Measurements from ENCODE around the gene CD2AP. TPM values are rescaled to one million over a fixed set of nuclear protein-coding genes. Genes with fewer than 3 reads are reported as not detected.

The CD2AP gene
- total and polyA plus RNA-seq, 2 donors (not counting 1 experiment from before 2014, with no cell fraction given), result 4.7 to 43.3 TPM

GRCh38 chr6:47670851-47671250 is 193.3 kb downstream of the CD2AP start:
- POLR2A ChIA-PET, result no interaction called here
- Mint-ChIP-seq H3K4me3 (no peak overlapping the region), H3K9me3 (ENCODE audit: insufficient read depth) (no peaks in the 10 kb centered on the region), H3K4me1 (no peaks in the 10 kb centered on the region), H3K27ac (no peak overlapping the region), H3K27me3 (peaks cover 23% of the 10 kb centered on the region)
- DNase-seq, result no peak
- Histone ChIP-seq H3K4me2 (replicated peaks; ENCODE audit: low read depth, low read length, poor library complexity, severe bottlenecking) (no peak overlapping the region), H3K27ac (ENCODE audit: low read length in 2 of 2) (no peak overlapping the region), H3K36me3 (replicated peaks in 1 of 2; ENCODE audit: control extremely low read depth in 1 of 2, control insufficient read depth in 1 of 2, extremely low read depth in 1 of 2, insufficient read depth in 2 of 2, low read length in 1 of 2) (no peaks in the 10 kb centered on the region), H3K27me3 (replicated peaks in 1 of 4; ENCODE audit: control extremely low read depth in 1 of 4, control insufficient read depth in 3 of 4, insufficient read depth in 4 of 4, low read length in 3 of 4) (peaks cover 0 to 13% (median 2%) of the 10 kb centered on the region in 4 experiments), H2AFZ (ENCODE audit: insufficient read depth, low read depth, low read length, poor library complexity, severe bottlenecking) (no peak overlapping the region), H4K20me1 (ENCODE audit: control insufficient read depth, insufficient read depth, low read length, poor library complexity, severe bottlenecking) (no peaks in the 10 kb centered on the region), H3K79me2 (ENCODE audit: control insufficient read depth, insufficient read depth, low read length) (no peaks in the 10 kb centered on the region), H3K9ac (ENCODE audit: low read length) (no peak overlapping the region), H3K4me1 (ENCODE audit: control insufficient read depth in 2 of 2, insufficient read depth in 2 of 2, low read length in 2 of 2) (no peaks in the 10 kb centered on the region), H3K9me3 (ENCODE audit: control extremely low read depth in 1 of 3, control insufficient read depth in 2 of 3, insufficient read depth in 1 of 3, low read length in 2 of 3) (no peaks in the 10 kb centered on the region), H3K4me3 (ENCODE audit: control extremely low read depth in 1 of 5, extremely low read depth in 1 of 5, insufficient read depth in 1 of 5, low read depth in 2 of 5, low read length in 4 of 5) (no peak overlapping the region)
- TF ChIP-seq EZH2 (IDR thresholded peaks at IDR 0.05; ENCODE audit: borderline replicate concordance, insufficient read depth, low read depth, low read length, poor library complexity, severe bottlenecking) (no peak), CTCF (IDR thresholded peaks at IDR 0.05) (no peak)
- intact Hi-C loops (cut with micrococcal nuclease), result no loop called here
- CTCF ChIA-PET, result no interaction called here
- no peak for ATAC-seq (ENCODE audit: low read depth)
- WGBS (ENCODE audit: insufficient coverage), result no CpG with 5 or more reads among the region's 3 CpGs

GRCh38 chr6:47671777-47672176 is 194.2 kb downstream of the CD2AP start:
- Mint-ChIP-seq H3K9me3 (ENCODE audit: insufficient read depth) (no peaks in the 10 kb centered on the region), H3K4me1 (no peaks in the 10 kb centered on the region), H3K27ac (no peak overlapping the region), H3K4me3 (no peak overlapping the region), H3K27me3 (peaks cover 18% of the 10 kb centered on the region)
- Histone ChIP-seq H3K36me3 (replicated peaks in 1 of 2; ENCODE audit: control extremely low read depth in 1 of 2, control insufficient read depth in 1 of 2, extremely low read depth in 1 of 2, insufficient read depth in 2 of 2, low read length in 1 of 2) (no peaks in the 10 kb centered on the region), H3K79me2 (ENCODE audit: control insufficient read depth, insufficient read depth, low read length) (no peaks in the 10 kb centered on the region), H3K9ac (ENCODE audit: low read length) (no peak overlapping the region), H3K27ac (ENCODE audit: low read length in 2 of 2) (no peak overlapping the region), H3K4me2 (replicated peaks; ENCODE audit: low read depth, low read length, poor library complexity, severe bottlenecking) (no peak overlapping the region), H3K27me3 (replicated peaks in 1 of 4; ENCODE audit: control extremely low read depth in 1 of 4, control insufficient read depth in 3 of 4, insufficient read depth in 4 of 4, low read length in 3 of 4) (peaks cover 0 to 13% (median 3%) of the 10 kb centered on the region in 4 experiments), H4K20me1 (ENCODE audit: control insufficient read depth, insufficient read depth, low read length, poor library complexity, severe bottlenecking) (no peaks in the 10 kb centered on the region), H2AFZ (ENCODE audit: insufficient read depth, low read depth, low read length, poor library complexity, severe bottlenecking) (no peak overlapping the region), H3K4me3 (ENCODE audit: control extremely low read depth in 1 of 5, extremely low read depth in 1 of 5, insufficient read depth in 1 of 5, low read depth in 2 of 5, low read length in 4 of 5) (no peak overlapping the region), H3K4me1 (ENCODE audit: control insufficient read depth in 2 of 2, insufficient read depth in 2 of 2, low read length in 2 of 2) (no peaks in the 10 kb centered on the region), H3K9me3 (ENCODE audit: control extremely low read depth in 1 of 3, control insufficient read depth in 2 of 3, insufficient read depth in 1 of 3, low read length in 2 of 3) (no peaks in the 10 kb centered on the region)
- intact Hi-C loops (cut with micrococcal nuclease), result no loop called here
- no peak for DNase-seq
- TF ChIP-seq EZH2 (IDR thresholded peaks at IDR 0.05; ENCODE audit: borderline replicate concordance, insufficient read depth, low read depth, low read length, poor library complexity, severe bottlenecking), result no peak
- TF ChIP-seq CTCF (IDR thresholded peaks at IDR 0.05), result no peak
- ChIA-PET CTCF (no interaction called here), POLR2A (no interaction called here)
- ATAC-seq (ENCODE audit: low read depth), result no peak
- no CpG with 5 or more reads among the region's 1 CpG for WGBS (ENCODE audit: insufficient coverage)

All from B cell (primary cell).